Measurements from ENCODE around the gene FAM114A2.

Gene FAM114A2

DNA sequence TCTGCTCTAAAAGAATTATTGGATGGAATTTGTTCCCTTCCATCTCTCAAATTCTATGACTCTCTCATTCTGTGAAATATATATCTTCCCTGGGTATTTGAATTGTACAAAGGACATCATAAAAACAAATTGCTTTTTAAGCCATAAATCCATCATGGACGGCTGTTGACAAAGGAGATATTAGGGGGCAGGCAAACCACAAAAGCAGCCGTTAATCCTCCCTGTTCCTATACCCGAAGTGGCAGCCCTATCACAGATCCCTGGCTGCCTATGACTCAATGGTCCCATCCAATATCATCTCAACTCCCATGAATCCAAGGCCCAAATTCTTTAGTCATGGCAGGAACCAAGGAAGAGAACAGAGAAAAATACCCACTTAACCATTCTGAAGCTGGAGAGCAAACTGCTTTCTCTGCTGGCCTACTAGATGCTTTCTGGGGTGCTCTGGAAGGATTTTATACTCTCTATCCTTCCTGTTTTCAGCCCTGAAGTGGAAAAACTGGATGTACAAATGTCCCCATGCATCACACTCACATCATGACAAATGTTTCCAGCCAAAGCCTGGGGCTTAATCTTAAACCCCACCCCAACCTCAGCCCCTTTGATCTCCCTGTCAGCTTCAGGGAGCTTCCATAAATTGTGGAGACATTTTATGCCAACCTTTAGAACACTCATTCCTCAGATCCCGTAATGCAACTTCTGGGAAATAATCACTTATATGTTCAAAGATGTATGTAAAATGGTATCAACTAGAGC lies 59.5 kb downstream of the FAM114A2 start:
- DNase-seq, result no peak

DNA sequence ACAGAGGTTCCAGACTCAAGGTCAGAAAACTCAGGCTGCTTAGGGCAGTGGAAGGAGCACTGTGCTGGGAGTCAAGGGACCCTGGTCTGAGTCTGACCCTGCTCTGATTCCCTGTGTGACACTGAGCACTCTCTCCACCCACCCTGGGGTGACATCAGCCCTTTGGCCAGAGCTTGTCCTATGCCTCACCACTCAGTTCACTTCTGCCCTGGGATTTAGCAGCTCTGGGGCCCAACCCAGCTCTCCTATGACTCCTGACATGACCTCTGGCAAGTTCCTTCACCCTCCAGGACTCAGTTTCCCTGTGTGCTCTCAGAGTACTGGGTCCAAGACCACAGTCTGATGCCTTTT lies 63.9 kb downstream of the FAM114A2 start:
- no peak for DNase-seq

DNA sequence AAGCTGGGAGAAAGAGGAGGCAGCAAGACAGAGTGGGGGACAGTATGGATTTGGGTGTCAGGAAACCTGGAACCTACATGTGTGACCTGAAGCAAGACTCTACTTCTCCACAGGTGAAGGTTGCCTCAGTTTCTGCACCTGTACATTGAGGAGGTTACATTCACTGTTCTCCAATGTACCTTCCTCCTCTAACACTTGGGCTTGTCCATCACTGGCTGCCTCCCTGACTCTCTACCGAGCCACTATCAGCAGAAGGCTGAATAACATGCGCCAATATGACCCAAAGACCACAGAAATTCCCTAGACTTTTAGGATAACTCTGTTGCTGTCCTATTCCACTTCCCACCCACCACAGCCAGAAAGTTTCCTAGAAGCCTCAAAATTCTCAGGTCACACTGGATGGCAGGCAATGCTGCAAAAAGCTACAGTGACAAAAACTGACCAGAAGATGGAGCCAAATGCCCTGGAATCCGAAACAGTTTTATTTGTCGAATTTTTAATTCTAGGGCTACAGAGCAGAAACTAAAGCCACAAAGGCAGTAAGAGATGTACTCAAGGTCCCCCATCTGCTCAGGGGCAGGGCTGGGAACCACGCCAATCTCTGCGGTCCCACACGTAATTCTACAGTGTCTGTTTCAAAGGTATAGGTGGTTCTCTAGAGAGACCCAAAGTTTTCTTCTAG lies 64.4 kb downstream of the FAM114A2 start:
- no peak for DNase-seq

DNA sequence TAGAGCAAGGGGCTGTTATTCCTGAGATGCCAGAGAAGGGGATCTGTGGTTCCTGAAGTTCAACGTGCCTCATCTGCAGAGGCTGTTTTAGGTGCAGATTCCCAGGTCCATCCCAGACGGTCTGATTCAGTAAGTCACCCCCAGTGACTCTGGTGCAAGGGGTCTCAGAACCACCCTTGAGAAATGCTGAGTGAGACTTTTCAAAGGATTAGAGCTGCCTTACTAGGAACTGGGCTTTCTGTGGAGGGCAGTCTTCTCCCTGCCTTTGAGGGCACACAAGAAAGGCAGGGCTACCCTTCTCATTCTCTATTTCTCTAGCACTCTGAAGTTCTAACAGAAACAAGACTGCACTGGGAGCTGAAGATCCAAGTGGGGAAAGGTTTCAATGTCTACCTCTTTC lies 66.5 kb downstream of the FAM114A2 start:
- DNase-seq, result no peak

DNA sequence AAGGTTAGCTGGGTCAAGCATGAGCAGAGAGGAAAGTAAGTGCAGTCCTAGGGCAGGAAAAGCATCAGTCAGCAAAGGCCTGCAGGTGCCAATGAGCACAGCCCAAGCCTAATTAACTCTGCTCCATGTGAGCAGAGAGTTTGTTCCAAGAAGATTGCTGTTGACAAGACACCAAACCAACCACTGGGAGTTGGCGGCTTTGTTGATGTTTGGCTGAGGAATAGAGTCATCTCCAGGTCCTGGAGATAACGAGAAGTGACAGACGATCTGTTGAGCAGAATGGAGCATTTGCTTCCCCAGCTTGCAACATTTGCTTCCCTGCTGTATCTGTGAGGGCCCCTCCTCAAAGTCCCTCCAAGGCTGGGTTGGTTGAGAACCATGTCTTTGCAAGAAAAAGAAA lies 68.2 kb downstream of the FAM114A2 start:
- no peak for DNase-seq

DNA sequence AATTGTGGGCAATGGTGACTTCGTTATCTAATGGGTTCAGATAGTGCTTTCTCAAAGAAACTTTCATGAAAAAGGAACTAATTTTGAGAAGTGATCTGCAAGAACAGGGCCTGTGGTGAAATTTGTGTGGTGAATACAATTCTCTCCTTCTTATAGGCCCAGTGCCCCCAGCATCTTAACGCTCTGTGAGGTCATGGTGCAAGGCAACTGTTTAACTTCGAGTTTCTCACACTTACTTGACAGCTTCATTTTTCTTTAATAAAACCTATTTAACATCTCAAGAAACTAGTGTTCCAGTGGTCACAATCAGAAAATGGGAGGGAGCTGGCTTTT lies 69.2 kb downstream of the FAM114A2 start:
- DNase-seq, result no peak

DNA sequence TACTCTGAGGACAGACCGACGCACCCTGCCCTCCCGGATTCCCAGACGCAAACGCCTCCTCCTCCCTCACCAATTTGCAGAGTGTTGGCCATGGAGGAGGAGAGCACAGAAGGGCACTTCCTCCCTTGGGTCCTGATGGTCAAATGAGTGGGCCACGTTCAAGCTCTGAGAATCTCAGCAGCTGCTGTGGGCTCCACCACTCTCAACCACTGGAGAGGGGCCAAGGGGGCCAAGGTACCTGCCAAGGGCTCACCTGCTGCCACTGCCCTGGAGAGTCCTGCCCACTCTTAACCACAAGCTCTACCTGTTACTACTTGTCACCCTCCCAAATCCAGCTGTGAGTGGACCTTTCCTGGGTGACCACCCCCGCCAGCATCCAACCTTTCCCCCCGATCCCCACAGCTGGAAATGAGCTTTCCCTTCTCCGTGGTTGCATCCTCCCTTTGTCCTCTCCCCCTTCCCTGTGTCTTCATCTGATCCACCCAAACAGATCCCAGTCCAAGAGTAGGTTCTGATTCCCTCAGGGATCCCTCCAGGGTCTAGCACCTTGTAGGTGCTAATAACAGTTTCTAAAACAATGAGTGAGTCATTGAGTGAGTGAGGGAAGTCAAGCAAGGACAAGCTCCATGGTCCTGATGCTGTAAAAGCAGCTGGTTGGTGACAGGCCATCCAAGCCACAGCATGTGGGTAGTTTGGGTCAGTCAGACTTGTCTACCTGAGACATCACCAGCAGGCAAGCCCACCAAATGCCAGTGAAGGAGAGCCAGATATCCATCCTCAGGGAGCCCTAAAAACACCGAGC lies 69.7 kb downstream of the FAM114A2 start:
- DNase-seq, result no peak

DNA sequence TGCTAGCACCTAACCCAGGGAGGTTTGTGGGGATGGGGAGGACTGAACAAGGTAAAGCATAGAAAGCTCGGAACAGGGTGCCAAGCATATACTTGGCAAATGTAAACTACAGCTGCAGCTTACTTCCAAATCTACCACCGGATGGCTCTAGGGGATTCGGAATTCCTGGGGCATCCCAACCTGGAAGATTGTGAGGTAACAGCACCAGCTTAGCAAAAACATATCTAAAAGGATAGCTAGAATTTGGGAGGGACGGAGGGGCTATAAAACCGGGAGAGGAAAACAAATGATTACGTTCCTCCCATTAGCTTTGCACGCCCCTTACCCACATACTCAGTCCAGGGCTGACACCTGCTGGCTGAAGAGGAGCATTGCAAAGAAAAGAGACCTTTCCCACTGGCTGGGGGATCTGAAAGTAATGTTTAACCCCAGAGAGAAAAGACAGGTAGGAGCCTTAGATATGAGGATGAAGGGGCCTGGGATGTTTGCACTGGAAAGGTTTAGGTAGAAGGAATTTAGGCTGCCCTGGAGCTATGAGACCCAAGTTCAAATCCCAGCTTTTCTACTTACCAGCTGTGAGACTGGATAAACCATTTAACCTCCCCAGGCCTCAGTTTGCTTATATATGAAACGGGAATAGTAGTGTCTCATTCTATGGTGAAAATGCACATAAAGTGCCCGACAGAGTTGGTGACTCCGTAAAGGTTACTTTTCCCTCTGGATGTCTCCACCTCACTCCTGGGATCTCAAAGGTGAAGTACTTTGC lies 73.6 kb downstream of the FAM114A2 start:
- DNase-seq, result peak; percentile 71

DNA sequence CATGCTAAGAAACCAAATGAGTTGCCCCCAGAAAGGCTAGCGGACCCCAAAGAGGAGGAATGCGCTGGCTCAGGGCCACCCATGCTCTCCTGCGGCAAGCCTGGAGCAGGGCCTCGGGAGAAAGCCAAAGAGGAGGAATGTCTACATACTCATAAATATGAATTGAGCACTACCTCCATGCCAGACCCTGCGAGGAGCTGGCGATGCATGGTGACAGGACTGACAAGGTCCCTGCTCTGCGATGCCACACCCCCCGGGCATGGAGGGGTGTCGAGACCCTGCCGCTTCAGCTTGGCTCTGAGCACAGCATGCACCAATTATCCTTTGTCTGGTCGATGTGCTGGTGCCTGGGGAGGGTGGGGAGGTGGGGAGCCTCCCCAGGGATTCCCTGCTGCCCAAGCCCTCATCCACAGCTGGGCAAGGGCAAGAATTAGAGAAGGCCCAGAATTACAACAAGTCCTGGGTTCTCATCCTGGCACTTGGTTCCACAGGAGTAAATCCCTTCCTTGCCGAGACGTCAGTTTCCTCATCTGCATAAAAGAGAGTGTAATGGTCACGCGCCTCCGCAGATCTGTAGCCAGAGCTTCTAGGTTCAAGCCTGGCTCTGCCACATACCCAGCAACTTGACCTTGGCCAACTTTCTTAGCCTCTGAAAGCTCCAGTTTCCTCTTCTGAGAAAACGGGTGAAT lies 74.4 kb downstream of the FAM114A2 start:
- no peak for DNase-seq

DNA sequence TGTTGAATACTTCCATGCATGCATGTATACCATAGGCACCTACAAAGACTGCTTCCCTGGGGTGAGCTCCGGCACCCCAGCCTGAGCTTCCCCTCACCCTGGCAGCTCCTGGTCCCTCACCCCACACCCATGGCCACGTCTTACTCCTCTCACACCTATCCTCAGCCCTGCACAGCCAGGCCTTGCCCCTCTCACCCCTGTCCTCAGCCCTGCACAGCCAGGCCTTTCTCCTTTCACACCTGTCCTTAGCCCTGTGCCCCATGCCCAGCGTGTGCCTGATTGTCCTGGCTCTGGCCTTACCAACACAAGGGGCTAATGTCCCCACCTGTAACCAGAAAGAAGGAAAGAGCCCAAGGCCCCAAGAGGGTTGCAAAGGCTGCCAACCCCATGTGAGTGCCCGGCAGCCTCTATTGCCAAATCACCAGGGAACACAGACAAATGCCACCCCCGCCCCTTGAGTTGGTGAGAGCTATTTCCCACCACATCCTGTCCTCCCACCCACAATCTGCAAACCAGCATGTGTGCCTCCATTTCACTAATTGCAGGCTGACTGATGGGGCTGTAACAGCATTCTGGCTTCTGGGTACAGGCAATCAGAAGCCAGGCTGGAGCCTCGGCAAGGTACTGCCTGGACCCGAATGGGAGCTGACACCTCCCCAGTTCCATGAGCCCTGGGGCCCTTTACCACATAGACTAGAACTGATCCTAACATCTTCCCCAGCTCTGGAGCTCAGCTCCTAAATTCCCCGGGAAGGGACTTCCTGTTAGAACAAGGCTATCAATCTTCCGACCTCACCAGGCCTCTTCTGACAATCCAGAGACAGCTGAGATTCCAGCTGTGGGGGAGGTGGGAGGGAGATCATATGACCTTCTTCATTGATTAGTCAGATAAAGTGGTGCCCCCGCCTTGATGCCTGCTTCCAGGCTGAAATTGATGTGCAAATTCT lies 78.2 kb downstream of the FAM114A2 start:
- no peak for DNase-seq

DNA sequence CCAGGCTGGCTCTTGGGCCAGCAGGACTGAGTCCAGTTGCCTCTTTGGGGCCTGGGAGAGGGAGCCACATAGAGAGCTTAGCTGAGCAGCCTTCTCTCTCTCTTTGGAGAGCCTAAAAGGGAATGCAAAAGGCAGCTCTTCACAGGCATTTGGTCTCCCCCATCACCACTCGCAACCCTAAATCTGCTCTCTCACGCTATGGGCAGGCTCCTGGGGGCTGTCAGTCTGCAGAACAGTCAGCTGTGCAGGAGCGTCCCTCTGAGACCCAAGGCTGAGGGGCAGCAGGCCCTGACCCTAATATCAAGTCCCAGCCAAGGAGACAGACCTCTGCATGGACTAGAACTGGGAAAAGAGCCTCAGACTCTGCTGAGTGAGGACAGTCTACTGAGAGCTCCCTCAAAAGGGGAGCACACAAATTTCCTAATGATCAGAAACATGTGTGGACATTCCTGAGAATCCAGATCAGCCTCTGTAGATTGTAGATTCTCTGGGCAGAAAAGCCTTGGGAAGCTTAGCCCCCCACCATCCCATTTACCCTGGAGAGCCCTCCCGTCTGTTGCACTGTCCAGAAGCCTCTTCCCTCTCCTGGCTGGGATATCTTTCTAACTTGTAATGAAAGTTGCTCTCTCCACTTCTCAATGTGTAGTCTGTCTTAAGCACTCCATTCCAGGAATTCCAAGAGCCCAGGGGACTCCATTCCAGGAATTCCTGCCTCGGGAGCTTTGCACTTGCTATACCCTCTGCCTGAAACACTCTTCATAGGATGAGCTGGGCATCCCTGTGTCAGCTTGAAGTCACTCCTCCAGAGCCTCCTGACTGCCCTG lies 79.4 kb downstream of the FAM114A2 start:
- DNase-seq, result no peak

DNA sequence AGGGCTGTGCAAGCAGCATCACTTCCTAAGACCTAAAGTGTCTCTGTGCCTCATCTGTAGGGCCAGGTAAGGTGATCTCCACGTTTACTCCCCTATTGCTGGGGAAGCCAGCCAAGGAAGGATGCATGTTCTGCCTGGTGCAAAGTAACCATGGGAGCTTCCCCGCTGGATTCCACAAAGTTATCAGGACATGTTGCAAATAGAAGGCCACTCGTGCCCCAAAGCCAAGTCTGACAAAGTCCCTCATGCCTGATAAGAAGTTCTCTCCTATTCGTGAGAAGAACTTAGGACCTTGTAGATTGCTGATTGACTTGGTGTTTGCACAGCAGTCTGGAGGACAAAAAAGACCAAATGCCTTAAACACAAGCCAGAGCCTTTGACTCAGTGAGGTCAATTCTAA lies 81.5 kb downstream of the FAM114A2 start:
- no peak for DNase-seq

DNA sequence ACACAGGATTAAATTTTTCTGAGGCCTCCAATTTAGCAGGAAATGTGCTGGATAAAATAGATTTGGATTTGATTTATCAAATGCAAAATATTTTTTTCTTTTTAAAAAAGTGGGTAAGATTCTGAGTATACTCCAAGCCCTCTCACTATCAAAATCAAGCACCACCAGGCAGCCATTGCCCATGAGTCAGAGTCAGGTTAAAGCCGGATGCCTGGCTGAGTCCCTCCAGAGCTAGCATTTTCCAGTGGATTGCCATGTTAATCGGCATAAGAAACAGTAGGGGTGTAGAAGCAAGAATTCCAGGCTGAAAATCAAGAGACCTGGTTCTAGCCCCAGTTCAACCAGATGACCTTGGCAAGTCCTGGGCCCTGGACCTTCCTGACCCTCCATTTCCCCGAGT lies 85.3 kb downstream of the FAM114A2 start:
- no peak for DNase-seq

DNA sequence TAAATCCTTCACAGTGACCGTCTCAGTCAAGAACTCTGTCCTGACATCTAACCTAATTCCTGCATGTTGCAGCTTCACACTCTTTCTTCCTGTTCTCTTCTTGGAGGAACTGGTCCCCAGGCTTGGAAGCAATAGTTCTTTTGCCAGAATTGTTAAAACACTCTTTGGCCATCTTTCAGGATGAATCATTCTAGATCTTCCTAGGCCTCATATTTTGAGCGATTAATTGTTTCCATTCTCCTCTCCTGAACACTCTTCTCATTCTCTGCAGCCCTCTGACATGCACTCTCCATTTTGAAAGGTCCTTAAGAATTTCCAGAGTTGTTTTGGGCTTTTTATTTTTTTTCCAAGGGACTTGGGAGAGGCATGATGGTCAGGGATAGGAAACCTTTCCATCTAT lies 85.8 kb downstream of the FAM114A2 start:
- no peak for DNase-seq

DNA sequence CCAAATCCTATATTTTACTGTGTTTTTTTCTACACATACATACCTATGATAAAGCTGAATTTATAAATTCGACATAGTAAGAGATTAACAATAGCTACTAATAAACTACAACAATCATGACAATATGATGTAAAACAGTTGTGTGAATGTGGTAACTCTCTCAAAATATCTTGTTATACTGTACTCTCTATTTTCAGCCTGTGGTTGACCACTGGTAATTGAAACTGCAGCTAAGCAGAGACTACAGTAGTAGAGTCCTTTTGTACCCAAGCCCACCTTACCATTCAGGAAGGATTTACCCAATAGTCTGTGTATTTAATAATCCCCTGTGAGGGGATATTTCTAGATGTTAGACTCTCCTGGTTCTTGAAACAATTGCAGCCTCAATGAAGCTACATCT lies 86.7 kb downstream of the FAM114A2 start:
- no peak for DNase-seq

DNA sequence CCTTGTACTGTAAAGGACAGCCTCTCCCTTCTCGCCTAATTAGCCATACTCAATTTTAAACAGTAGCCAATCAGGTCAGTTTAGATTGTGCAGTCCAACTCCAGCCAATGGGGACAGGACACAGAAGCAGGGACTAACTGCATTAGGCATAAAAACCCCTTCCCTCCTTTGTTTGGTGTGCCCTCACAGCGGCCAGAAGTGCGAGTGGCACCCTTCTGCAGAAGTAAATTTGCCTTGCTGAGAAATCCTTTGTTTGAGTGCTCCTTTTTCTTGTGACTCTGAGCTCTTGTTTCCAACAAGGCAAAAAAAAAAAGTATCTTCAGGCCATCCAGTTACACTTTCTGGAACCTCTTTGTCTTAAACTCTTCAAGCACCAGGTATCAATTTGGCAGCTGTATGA lies 97.4 kb downstream of the FAM114A2 start:
- DNase-seq, result no peak
